Right lung (tissue), 5 donors: ENCODE measurements around the gene CYFIP2. TPM values are rescaled to one million over a fixed set of nuclear protein-coding genes. Genes with fewer than 3 reads are reported as not detected.

ENCODE experiments used
- DNase-seq, 2 donors: peaks; one replicate each; pipeline ENCODE4 v3.0.0-alpha.2; 2013
- polyA plus RNA-seq, 5 donors: library from polyadenylated mRNA; unstranded; fragments of 120-200 nt; gene quantifications; one replicate each; pipeline versions ENCODE4 v1.2.1 to v1.2.3, GENCODE V29; 2013; ENCODE audit warnings: inconsistent platforms in 1 of 5, low replicate concordance in 1 of 5; ENCODE audit not compliant: insufficient read length in 5 of 5, insufficient read depth in 1 of 5

The CYFIP2 gene
- polyA plus RNA-seq, 5 donors = 23.0 to 34.6 (median 30.8) TPM

DNA sequence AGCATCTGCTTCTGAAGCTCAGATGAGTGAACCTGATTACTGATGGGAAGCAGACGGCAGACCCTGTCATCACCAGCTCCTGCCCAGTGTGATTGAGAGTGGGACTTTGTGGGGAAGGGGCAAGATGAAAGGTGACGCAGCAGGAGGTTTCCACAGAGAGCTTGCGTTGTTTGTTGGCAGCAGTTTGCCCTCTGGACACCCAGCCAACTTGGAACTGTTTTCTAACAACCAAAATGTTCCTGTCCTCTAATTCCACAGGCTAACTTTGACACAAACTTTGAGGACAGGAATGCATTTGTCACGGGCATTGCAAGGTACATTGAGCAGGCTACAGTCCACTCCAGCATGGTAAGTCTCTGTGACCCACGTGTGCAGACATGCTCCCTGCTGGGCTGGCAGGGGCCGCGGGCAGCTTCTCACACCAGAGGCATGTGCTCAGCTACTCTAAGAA lies 20.9 kb downstream of the CYFIP2 start:
- no peak for DNase-seq

GRCh38 chr5:157288405-157289163 lies 22.7 kb downstream of the CYFIP2 start:
- DNase-seq = no peak

GRCh38 chr5:157289164-157289819 lies 23.4 kb downstream of the CYFIP2 start:
- DNase-seq = no peak

GRCh38 chr5:157290156-157290980 lies 24.4 kb downstream of the CYFIP2 start:
- DNase-seq = no peak

- no peak for DNase-seq
Observed at GRCh38 chr5:157290981-157291711, 25.2 kb downstream of the CYFIP2 start.

DNA sequence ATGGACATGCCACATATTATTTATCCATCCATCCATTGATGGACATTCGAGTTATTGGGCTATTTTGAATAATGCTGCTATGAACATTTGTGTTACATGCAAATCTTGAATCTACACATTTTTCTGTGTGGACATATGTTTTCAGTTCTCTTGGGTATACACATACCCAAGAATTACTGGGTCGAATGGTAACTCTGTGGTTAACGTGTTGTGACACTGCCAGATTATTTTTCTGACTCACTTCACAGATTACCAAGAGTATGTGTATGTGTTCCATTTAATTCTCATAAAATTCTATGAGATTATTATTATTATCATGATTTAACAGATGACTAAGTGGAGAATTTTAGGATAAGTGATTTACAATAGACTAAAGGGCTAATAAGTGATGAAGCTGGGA lies 26.7 kb downstream of the CYFIP2 start:
- no peak for DNase-seq

DNA sequence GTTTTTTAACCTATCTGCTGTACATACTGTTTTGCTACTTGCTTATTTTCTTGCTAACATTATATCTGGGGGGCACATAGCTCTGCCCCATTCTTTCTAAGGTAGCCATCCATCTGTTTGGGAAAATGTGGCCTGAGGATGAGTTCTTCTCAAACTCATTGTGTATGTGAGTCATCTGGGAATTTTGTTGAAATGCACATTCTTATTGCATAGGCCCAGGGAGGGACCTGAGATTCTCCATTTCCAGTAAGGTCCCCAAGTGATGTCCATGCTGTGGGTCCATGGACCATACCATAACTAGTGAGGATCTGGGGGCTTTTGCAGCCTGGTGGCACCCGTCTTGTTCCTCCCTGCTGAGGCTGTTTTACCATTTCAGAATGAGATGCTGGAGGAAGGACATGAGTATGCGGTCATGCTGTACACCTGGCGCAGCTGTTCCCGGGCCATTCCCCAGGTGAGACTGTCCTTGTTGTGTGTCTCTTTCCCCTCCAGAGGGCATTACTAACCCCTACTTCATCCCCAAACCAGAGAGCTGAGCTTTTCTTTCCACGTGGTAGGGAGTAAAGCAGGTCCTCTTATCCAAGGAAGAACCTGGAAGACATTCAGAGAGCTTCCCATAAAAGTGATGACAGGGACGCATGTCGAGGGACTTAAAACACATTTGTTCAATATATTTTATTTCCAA lies 28.6 kb downstream of the CYFIP2 start:
- no peak for DNase-seq

- DNase-seq = no peak
Observed at GRCh38 chr5:157295247-157295646, 29.3 kb downstream of the CYFIP2 start.

GRCh38 chr5:157300564-157300963 lies 34.6 kb downstream of the CYFIP2 start:
- no peak for DNase-seq

DNA sequence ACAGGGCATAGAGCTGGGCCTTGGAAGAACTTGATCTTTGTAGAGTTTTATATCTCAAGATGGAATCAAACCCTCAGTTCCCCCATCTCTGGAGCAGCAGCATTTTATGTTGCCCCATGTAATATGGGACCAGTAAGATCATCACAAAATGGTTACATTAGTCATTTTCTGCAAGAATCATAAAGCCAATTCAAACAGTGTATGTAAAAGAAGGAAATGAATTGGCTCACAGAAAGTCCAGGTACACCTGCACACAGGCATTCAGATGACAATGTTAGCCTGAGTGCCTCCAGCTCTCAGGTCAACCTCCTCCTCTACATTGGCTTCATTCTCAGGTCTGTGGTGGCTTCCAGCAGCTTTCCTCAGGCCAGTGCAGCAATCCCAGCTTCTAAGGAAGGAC lies 35.1 kb downstream of the CYFIP2 start:
- no peak for DNase-seq

- DNase-seq = no peak
Observed at GRCh38 chr5:157303023-157303422, 37.1 kb downstream of the CYFIP2 start.

GRCh38 chr5:157303667-157304327 lies 37.9 kb downstream of the CYFIP2 start:
- DNase-seq = no peak

DNA sequence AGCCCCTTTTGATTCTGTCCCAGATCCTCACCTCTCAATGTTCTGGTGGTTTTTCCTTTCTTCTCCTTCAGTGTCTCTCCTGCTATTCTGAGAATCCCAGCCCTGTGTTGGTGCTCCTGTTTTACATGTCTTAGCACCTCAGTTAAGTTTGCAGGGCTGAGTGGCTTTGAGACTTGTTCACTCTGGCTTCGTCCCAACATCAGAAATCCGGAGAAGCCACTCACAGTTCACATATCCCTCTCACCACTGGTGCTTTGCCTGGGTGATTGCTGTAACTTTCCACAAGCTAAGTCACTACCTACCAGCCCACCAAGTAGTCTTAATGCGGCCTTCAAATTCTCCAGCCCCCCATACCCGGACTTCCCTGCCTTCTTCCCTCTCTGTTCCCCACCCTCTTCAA lies 40.2 kb downstream of the CYFIP2 start:
- DNase-seq = no peak

DNA sequence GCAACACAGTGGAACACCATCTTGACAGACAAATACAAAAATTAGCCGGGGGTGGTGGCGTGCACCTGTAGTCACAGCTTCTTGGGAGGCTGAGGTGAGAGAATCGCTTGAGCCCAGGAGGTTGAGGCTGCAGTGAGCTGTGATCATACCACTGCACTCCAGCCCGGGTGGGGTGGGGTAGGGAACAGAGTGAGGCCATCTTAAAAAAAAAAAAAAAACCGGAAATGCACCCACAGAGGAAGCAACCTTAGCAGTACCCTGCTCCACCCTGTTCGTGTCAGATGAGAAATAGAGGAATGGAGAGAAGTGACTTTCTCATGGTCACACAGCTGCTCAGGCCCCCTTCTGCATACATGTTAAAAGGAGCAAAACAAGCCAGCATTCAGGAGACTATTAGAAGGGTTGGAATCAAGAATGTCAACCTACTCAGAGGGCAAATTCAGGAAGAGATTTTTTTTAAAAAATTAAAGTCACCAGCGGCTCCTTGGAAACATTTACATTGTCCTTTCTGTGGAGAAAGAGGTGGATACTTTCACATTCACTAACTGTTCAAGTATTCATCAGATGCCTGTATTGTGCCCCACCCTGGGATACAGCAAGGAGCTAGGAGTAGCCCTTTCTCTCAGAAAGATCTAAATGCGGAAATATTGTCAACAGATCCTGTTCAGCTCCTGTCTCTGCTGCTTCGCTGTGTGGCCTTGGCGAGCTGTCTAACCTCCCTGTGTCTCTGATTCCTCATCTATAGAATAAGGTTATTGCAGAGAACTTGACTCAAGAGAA lies 41.0 kb downstream of the CYFIP2 start:
- DNase-seq = no peak

DNA sequence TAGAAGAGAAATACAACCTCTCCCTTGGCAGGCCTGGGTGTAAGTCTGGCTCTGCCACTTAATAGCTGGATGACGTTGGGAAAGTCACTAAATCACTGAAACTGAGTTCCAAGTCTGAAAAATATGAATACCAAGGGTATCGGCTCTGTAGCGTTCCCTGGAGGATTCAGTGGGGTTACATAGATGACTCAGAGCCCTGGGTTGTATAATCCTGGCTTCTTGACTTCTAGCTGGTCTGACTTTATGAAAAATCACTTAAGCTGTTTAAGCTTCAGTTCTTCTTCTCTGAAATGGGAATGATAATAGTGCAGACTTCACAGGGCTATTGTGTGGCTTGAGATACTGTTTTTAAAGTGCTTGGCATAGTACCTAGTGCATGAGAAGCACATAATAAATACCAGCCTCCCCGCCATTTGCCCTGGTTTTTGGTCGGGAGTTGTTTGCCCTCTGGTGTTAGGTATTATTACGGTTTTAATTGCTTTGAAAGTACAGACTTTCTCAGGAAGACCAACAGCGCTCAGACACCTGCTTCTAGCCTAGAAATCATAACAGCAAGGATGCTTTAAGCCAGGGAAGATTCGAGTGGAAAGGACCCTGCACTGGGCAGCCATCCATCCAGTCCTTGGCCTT lies 43.0 kb downstream of the CYFIP2 start:
- no peak for DNase-seq

DNA sequence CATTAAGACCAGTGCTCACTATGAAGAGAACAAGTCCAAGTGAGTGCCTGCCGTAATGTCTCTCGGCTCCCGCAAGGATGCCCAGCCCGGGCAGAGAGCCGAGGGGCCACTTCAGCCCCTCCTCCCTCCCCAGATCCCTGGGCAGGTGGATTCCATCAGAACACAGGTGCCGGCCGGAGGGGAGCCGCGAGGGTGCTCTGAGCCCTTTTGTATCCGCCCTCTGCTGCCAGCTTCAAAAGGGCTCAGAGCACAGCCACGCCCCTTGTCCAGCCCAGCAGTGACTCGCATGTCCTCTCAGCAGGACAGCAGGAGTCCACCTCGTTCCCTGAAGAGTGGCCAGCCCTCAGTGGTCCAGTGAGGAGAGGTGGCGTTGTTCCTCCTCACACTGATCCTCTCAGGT lies 43.9 kb downstream of the CYFIP2 start:
- no peak for DNase-seq

DNA sequence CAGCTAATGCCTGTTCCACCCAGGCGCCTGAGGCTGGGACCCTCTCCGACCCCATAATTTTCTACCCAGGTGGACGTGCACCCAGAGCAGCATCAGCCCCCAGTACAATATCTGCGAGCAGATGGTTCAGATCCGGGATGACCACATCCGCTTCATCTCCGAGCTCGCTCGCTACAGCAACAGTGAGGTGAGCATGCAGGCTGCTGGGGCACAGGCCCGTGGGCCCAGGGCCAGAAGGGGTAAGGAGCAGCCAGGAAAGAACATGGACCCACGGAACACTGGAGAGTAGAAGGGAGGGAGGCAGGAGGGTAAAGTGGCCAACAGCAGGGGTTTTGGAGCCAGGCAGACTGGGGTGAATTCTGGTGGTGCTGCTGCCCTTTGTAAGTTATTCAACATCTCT lies 45.7 kb downstream of the CYFIP2 start:
- DNase-seq = no peak

DNA sequence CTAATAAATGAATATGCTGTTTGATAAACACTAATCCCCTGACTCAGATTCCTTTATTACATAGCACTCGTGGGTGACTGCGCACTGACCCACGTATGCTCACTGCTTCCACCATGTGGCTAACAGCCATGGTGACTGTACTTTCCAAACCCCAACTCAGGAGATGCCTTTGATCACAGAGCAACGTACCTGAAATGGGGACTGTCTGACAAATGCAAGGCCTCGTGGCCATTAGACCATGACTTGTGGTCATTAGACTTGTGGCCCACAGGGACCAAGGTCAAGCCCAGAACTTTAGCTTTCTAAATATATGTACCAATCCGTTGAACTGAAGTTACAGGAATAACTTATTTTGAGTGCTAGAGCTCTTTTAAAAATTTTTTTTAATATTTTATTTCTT lies 46.6 kb downstream of the CYFIP2 start:
- peak in 1 of 2 donors; percentile 19 for DNase-seq

GRCh38 chr5:157322581-157322980 lies 56.7 kb downstream of the CYFIP2 start:
- no peak for DNase-seq
